AG09309 (cell line): ENCODE data around the gene TMEM117.

ENCODE experiments used
- DNase-seq: peaks from one replicate; pipeline ENCODE4 v3.0.0-alpha.2; 2010; ENCODE audit warnings: low read depth
- H3K4me3 ChIP-seq: 2 replicates; pipeline ENCODE4 v1.5.1; 2011; ENCODE audit warnings: mild to moderate bottlenecking, low read depth, low read length, moderate library complexity; ENCODE audit not compliant: control insufficient read depth
- CTCF ChIP-seq: IDR thresholded peaks from 2 replicates; pipeline ENCODE4 v1.5.1; 2011; ENCODE audit warnings: mild to moderate bottlenecking, low read depth, low read length, inconsistent platforms; ENCODE audit not compliant: insufficient read depth, control insufficient read depth; ENCODE audit errors: missing control alignments

TMEM117 gene

DNA sequence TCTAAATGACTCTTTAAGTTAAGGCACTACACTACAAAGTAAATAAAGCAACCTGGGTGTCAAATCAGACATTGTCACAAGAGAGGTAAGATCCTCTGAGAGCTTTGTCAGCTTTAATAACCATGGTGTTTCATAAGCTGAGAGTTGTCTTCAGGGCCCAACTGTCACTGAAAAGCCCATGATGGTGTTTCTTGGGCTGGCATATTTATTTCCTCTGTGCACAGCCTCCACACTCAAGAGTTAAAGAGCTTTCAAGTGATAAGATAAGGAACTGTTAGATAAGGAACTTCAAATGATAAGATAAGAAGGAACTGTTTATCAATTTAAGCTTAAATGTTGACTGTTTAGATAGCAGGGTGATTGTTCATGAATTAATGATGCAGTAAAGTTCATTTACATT, 495.4 kb downstream of the TMEM117 start:
- no peak overlapping the region for H3K4me3 ChIP-seq
- no peak for TF ChIP-seq CTCF
- DNase-seq, result no peak

- no peak overlapping the region for H3K4me3 ChIP-seq
- TF ChIP-seq CTCF, result no peak
- no peak for DNase-seq
Observed at GRCh38 chr12:44334347-44334746, 498.5 kb downstream of the TMEM117 start.

GRCh38 chr12:44335030-44335429, 499.1 kb downstream of the TMEM117 start:
- no peak for TF ChIP-seq CTCF
- no peak for DNase-seq
- H3K4me3 ChIP-seq, result no peak overlapping the region

DNA sequence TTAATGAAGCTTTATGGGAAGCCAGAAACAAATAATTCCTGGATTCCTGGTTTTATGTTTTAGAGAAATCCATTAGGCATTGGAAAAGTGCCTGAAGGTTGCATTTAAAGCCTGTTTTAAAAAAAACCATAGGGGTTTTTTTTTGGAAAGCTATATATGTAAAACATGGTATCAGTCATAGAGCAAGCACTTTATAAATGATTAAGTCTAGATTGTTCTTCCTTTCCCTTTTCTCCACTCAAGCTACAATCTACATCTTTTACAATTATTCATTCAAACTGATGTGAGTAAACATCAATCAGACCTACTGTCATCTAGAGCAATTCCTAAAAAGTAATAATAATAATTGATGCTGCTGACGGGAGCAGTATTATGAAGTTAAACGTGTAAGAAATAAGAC, 500.7 kb downstream of the TMEM117 start:
- no peak for DNase-seq
- H3K4me3 ChIP-seq, result no peak overlapping the region

GRCh38 chr12:44342371-44342770, 506.5 kb downstream of the TMEM117 start:
- DNase-seq, result no peak
- no peak for TF ChIP-seq CTCF
- no peak overlapping the region for H3K4me3 ChIP-seq

More for the DNA sequence above, 500.7 kb downstream of the TMEM117 start:
- TF ChIP-seq CTCF, result no peak

- no peak overlapping the region for H3K4me3 ChIP-seq
- no peak for TF ChIP-seq CTCF
- no peak for DNase-seq
Observed at GRCh38 chr12:44347145-44347544, 511.3 kb downstream of the TMEM117 start.

DNA sequence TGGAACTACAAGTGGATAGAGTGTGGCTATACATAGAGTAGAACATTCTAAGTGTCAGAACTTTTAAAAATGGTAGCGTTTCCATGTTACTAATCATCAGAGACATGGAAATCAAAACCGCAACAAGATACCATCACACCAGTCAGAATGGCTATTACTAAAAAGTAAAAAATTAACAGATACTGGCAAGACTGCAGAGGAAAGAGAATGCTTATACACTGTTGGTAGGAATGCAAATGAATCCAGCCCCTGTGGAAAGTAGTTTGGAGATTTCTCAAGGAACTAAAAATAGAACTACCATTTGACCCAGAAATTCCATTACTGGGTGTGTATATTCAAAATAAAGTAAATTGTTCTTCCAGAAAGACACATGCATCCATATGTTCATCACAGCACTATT, 521.6 kb downstream of the TMEM117 start:
- TF ChIP-seq CTCF, result no peak
- DNase-seq, result no peak
- H3K4me3 ChIP-seq, result no peak overlapping the region
